NB4 (cell line): ENCODE measurements around the gene MAPRE2.

Experiments
- MYC ChIP-seq: IDR thresholded peaks from 2 replicates; pipeline ENCODE4 v1.6.1; 2011; ENCODE audit warnings: low read depth, low read length
- POLR2A ChIP-seq: IDR thresholded peaks from 2 replicates; pipeline ENCODE4 v1.6.1; 2011; ENCODE audit warnings: mild to moderate bottlenecking; ENCODE audit not compliant: insufficient read length; ENCODE audit errors: extremely low read depth
- TF ChIP-seq, protein P1 (sequence below): IDR thresholded peaks from one replicate; pipeline ENCODE4 v1.5.1; 2012; ENCODE audit warnings: low read depth, low read length
- TF ChIP-seq, protein P2 (sequence below): IDR thresholded peaks from 2 replicates; pipeline ENCODE4 v1.6.1; 2011; ENCODE audit warnings: low read depth, low read length

DNA sequence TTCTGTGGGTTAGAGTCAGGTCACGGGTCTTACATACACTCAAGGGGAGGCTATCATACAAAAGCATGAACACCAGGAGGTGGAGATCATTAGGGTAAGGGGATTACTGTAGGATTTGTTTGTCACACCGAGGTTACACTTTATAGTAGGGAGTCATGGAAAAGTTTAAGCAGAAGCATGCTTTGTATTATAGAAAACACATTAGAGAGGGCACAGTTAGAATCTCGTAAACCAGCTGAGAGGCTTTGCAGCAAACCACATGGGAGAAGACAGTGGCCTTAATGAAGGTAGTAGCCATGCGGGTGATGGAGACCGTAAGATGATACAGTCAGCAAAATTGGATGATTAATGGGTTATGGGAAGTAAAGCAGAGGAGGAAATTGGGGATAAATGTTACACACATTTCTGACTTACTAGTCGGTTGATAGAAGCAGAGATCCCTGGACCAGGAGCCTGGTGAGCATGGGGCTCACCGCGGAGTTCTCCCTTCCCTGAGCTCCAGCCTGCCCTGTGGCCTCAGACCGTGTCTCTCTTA, 75.6 kb downstream of the MAPRE2 start:
- TF ChIP-seq, protein P1, sequence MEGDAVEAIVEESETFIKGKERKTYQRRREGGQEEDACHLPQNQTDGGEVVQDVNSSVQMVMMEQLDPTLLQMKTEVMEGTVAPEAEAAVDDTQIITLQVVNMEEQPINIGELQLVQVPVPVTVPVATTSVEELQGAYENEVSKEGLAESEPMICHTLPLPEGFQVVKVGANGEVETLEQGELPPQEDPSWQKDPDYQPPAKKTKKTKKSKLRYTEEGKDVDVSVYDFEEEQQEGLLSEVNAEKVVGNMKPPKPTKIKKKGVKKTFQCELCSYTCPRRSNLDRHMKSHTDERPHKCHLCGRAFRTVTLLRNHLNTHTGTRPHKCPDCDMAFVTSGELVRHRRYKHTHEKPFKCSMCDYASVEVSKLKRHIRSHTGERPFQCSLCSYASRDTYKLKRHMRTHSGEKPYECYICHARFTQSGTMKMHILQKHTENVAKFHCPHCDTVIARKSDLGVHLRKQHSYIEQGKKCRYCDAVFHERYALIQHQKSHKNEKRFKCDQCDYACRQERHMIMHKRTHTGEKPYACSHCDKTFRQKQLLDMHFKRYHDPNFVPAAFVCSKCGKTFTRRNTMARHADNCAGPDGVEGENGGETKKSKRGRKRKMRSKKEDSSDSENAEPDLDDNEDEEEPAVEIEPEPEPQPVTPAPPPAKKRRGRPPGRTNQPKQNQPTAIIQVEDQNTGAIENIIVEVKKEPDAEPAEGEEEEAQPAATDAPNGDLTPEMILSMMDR, result no peak
- no peak for TF ChIP-seq MYC
- TF ChIP-seq POLR2A, result no peak
- TF ChIP-seq, protein P2, sequence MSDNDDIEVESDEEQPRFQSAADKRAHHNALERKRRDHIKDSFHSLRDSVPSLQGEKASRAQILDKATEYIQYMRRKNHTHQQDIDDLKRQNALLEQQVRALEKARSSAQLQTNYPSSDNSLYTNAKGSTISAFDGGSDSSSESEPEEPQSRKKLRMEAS, result no peak
